Spleen (tissue), 11 donors: ENCODE data around the gene GATAD1. TPM values are rescaled to one million over a fixed set of nuclear protein-coding genes. Genes with fewer than 3 reads are reported as not detected.

Experiments used
- DNase-seq: peaks from one replicate; pipeline ENCODE4 v3.0.0-alpha.2; 2020
- H3K27ac ChIP-seq, 8 donors: fragments of 200-600 bp; sonication (generic) in 7 of 8; 1 replicate in 4 of 8; 2 replicates in 4 of 8; pipeline versions ENCODE4 v1.5.0 to v1.8.0; 2016 to 2021; ENCODE audit warnings: inconsistent platforms in 4 of 8, mild to moderate bottlenecking in 4 of 8, moderate library complexity in 1 of 8
- H3K27me3 ChIP-seq, 7 donors: fragments of 200-600 bp; sonication (generic) in 6 of 7; replicated peaks in 1 of 7; 1 replicate in 4 of 7; 2 replicates in 3 of 7; pipeline versions ENCODE4 v1.5.0 to v1.8.0; 2016 to 2021; ENCODE audit warnings: inconsistent platforms in 3 of 7, mild to moderate bottlenecking in 1 of 7
- H3K36me3 ChIP-seq, 6 donors: fragments of 200-600 bp; sonication (generic) in 5 of 6; 1 replicate in 4 of 6; 2 replicates in 2 of 6; pipeline versions ENCODE4 v1.5.0 to v1.8.0; 2016 to 2021; ENCODE audit warnings: inconsistent platforms in 2 of 6
- H3K4me1 ChIP-seq, 6 donors: fragments of 200-600 bp; sonication (generic) in 5 of 6; 1 replicate in 3 of 6; 2 replicates in 3 of 6; pipeline versions ENCODE4 v1.5.0 to v1.8.0; 2016 to 2021; ENCODE audit warnings: inconsistent platforms in 3 of 6
- H3K4me3 ChIP-seq, 8 donors: fragments of 200-600 bp; sonication (generic) in 7 of 8; 1 replicate in 4 of 8; 2 replicates in 4 of 8; pipeline versions ENCODE4 v1.5.0 to v1.8.0; 2016 to 2021; ENCODE audit warnings: inconsistent platforms in 4 of 8, mild to moderate bottlenecking in 4 of 8, moderate library complexity in 2 of 8
- H3K9me3 ChIP-seq, 8 donors: fragments of 200-600 bp; sonication (generic) in 7 of 8; 1 replicate in 4 of 8; 2 replicates in 4 of 8; pipeline versions ENCODE4 v1.5.0 to v1.8.0; 2016 to 2021; ENCODE audit warnings: inconsistent platforms in 4 of 8
- CTCF ChIP-seq, 11 experiments: fragments of 200-600 bp in 7 of 11; fragments of 450-650 bp in 4 of 11; sonication (generic) in 4 of 11; IDR thresholded peaks in 8 of 11; conservative IDR thresholded peaks in 3 of 11; 1 replicate in 7 of 11; 2 replicates in 4 of 11; pipeline versions ENCODE4 v1.4.0 to v1.8.0; 2016 to 2021; ENCODE audit warnings: antibody characterized with exemption in 11 of 11, inconsistent platforms in 4 of 11, mild to moderate bottlenecking in 1 of 11
- POLR2A ChIP-seq, 3 donors: fragments of 450-650 bp; IDR thresholded peaks; one replicate each; pipeline ENCODE4 v1.5.1; 2017; ENCODE audit warnings: antibody characterized with exemption in 3 of 3, mild to moderate bottlenecking in 1 of 3
- POLR2AphosphoS5 ChIP-seq, 3 donors: sonication (generic); formaldehyde crosslinking; IDR thresholded peaks; one replicate each; pipeline ENCODE4 v1.5.1; 2017; ENCODE audit warnings: antibody characterized with exemption in 3 of 3
- WGBS, 5 donors: extraction: QIAGEN DNeasy Blood & Tissue Kit in 3 of 5; methylation state at CpG; one replicate each; pipeline versions ENCODE4 v1.1.5 to v1.1.7; 2013 to 2018; 5-methylcytosine and 5-hydroxymethylcytosine counted together
- intact Hi-C: fragments of 100-400 bp; cut with DNase I; formaldehyde crosslinking; loops from one replicate; pipeline ENCODE4 v1.15.0; 2023; ENCODE audit warnings: low total_unique reads
- polyA plus RNA-seq, 3 donors: library from polyadenylated mRNA; stranded (reverse); fragments of 200-250 nt; gene quantifications; one replicate each; pipeline ENCODE4 v1.2.1, GENCODE V29; 2013
- total RNA-seq, 7 donors: library from RNA; depleted of rRNA in 3 of 7; stranded (reverse); fragments of >200 nt in 3 of 7; fragmentation: NEBNext Ultra II Directional in 4 of 7; extraction: Animal tissue kit (Norgen Biotek cat#: 25700) in 4 of 7; gene quantifications; one replicate each; pipeline versions ENCODE4 v1.1.0 to v1.2.1, GENCODE V29; 2016 to 2021
- donor health status: healthy with polysubstance abuse.
- donor health status: DM: no; HTN: no; CAD: no; lungs with moderate emphysema.
- donor health status: DM: no; HTN: no; CAD: no.
- donor health status: Bipolar disorder and iron deficiency.
- donor health status: healthy.
- donor health status: DM: no; HTN: no; CAD: no.
- donor health status: DM: yes; HTN: yes; CAD: no.

GATAD1 gene
- total and polyA plus RNA-seq, 10 donors = 14.2 to 56.9 (median 35.6) TPM

- no peak for DNase-seq
- Histone ChIP-seq H3K27ac (no peak overlapping the region), H3K36me3 (peaks cover 0 to 60% (median 31%) of the 10 kb centered on the region in 6 donors), H3K4me3 (no peak overlapping the region), H3K27me3 (no peaks in the 10 kb centered on the region), H3K4me1 (no peaks in the 10 kb centered on the region), H3K9me3 (no peaks in the 10 kb centered on the region)
- intact Hi-C loops = no loop called here
- no peak for TF ChIP-seq POLR2A (IDR thresholded peaks at IDR 0.05)
- TF ChIP-seq POLR2AphosphoS5 (IDR thresholded peaks at IDR 0.05) = no peak
- TF ChIP-seq CTCF (IDR thresholded peaks at IDR 0.05 in 8 of 11, conservative IDR thresholded peaks at IDR 0.05 in 3 of 11) = no peak
- WGBS, 5 donors = 89 to 96% (median 92%) methylated on average over 4 of the region's 4 CpGs
Observed at GRCh38 chr7:92460510-92460909, 13.2 kb downstream of the GATAD1 start.

GRCh38 chr7:92461027-92462003 is 14.0 kb downstream of the GATAD1 start:
- Histone ChIP-seq H3K36me3 (peaks cover 0 to 60% (median 23%) of the 10 kb centered on the region in 6 donors), H3K4me1 (no peaks in the 10 kb centered on the region), H3K4me3 (no peak overlapping the region), H3K9me3 (no peaks in the 10 kb centered on the region), H3K27me3 (no peaks in the 10 kb centered on the region), H3K27ac (no peak overlapping the region)
- TF ChIP-seq POLR2A (IDR thresholded peaks at IDR 0.05) (no peak), CTCF (IDR thresholded peaks at IDR 0.05 in 8 of 11, conservative IDR thresholded peaks at IDR 0.05 in 3 of 11) (peak in 10 of 11 experiments; percentile 16 to 73 (median 55)), POLR2AphosphoS5 (IDR thresholded peaks at IDR 0.05) (no peak)
- 71 to 78% (median 74%) methylated on average over 8 of the region's 8 CpGs for whole genome bisulfite sequencing, 5 donors
- no peak for DNase-seq
- intact Hi-C loops = no loop called here

GRCh38 chr7:92462560-92462959 is 15.3 kb downstream of the GATAD1 start:
- Histone ChIP-seq H3K36me3 (peaks cover 0 to 57% (median 13%) of the 10 kb centered on the region in 6 donors), H3K27me3 (no peaks in the 10 kb centered on the region), H3K4me3 (no peak overlapping the region), H3K27ac (no peak overlapping the region), H3K9me3 (no peaks in the 10 kb centered on the region), H3K4me1 (no peaks in the 10 kb centered on the region)
- no peak for DNase-seq
- 89 to 99% (median 96%) methylated on average over 3 of the region's 3 CpGs for WGBS, 5 donors
- TF ChIP-seq CTCF (IDR thresholded peaks at IDR 0.05 in 8 of 11, conservative IDR thresholded peaks at IDR 0.05 in 3 of 11) = no peak
- TF ChIP-seq POLR2A (IDR thresholded peaks at IDR 0.05) = no peak
- no peak for TF ChIP-seq POLR2AphosphoS5 (IDR thresholded peaks at IDR 0.05)
- intact Hi-C loops = no loop called here

GRCh38 chr7:92464515-92464914 is 17.2 kb downstream of the GATAD1 start:
- Histone ChIP-seq H3K27me3 (no peaks in the 10 kb centered on the region), H3K9me3 (peaks cover 0 to 5% (median 1%) of the 10 kb centered on the region in 8 donors), H3K36me3 (peaks cover 0 to 51% (median 6%) of the 10 kb centered on the region in 6 donors), H3K4me3 (no peak overlapping the region), H3K27ac (no peak overlapping the region), H3K4me1 (no peaks in the 10 kb centered on the region)
- DNase-seq = no peak
- intact Hi-C loops = no loop called here
- TF ChIP-seq POLR2AphosphoS5 (IDR thresholded peaks at IDR 0.05) = no peak
- TF ChIP-seq POLR2A (IDR thresholded peaks at IDR 0.05) = no peak
- no peak for TF ChIP-seq CTCF (IDR thresholded peaks at IDR 0.05 in 8 of 11, conservative IDR thresholded peaks at IDR 0.05 in 3 of 11)
- 82 to 91% (median 85%) methylated on average over 3 of the region's 3 CpGs for WGBS, 5 donors
